CD4-positive, CD25-positive, alpha-beta regulatory T cell (primary cell): Measurements from ENCODE around the gene KRT5. TPM values are rescaled to one million over a fixed set of nuclear protein-coding genes. Genes with fewer than 3 reads are reported as not detected.

Experiments used
- ATAC-seq, 2 donors: fragments of 150-1000 bp; cut with Tn5 transposase; one replicate each; pipeline ENCODE4 v1.10.0; 2021; ENCODE audit warnings: low read depth in 2 of 2, moderate number of reproducible peaks in 2 of 2, moderate library complexity in 1 of 2
- DNase-seq, 3 donors: peaks; one replicate each; pipeline versions ENCODE4 v3.0.0 to v3.0.0-alpha.2; 2012 to 2022; ENCODE audit warnings: mixed read lengths in 1 of 3
- H3K27ac ChIP-seq: one replicate; pipeline ENCODE4 v1.7.0; 2013; ENCODE audit warnings: mild to moderate bottlenecking, low read length; ENCODE audit not compliant: insufficient read depth, poor library complexity, severe bottlenecking
- H3K27me3 ChIP-seq: one replicate; pipeline ENCODE4 v1.7.0; 2013; ENCODE audit warnings: low read length; ENCODE audit not compliant: control insufficient read depth, insufficient read depth
- H3K36me3 ChIP-seq: one replicate; pipeline ENCODE4 v1.7.0; 2013; ENCODE audit warnings: mild to moderate bottlenecking, low read length, moderate library complexity; ENCODE audit not compliant: control insufficient read depth, insufficient read depth
- H3K4me1 ChIP-seq: 2 replicates; pipeline ENCODE4 v1.7.0; 2013; ENCODE audit warnings: mild to moderate bottlenecking, low read length; ENCODE audit not compliant: insufficient read depth, control insufficient read depth, poor library complexity, severe bottlenecking
- H3K4me3 ChIP-seq: one replicate; pipeline ENCODE4 v1.7.0; 2013; ENCODE audit warnings: low read depth, mild to moderate bottlenecking, low read length, moderate library complexity
- H3K9me3 ChIP-seq, 2 experiments: 1 replicate in 1 of 2; 2 replicates in 1 of 2; pipeline ENCODE4 v1.7.0; 2013; ENCODE audit warnings: low read length in 2 of 2, mild to moderate bottlenecking in 1 of 2, moderate library complexity in 1 of 2; ENCODE audit not compliant: control insufficient read depth in 2 of 2
- H3K27ac Mint-ChIP-seq, 3 donors: one replicate each; pipeline ENCODE4 v1.8.0; 2020 to 2022; ENCODE audit warnings: mild to moderate bottlenecking in 3 of 3, mixed read lengths in 3 of 3, moderate library complexity in 2 of 3
- H3K27me3 Mint-ChIP-seq: one replicate; pipeline ENCODE4 v1.8.0; 2022; ENCODE audit warnings: mild to moderate bottlenecking, mixed read lengths
- H3K36me3 Mint-ChIP-seq: one replicate; pipeline ENCODE4 v1.8.0; 2020; ENCODE audit warnings: mixed read lengths
- H3K4me1 Mint-ChIP-seq, 4 donors: one replicate each; pipeline ENCODE4 v1.8.0; 2020 to 2022; ENCODE audit warnings: mixed read lengths in 4 of 4, mild to moderate bottlenecking in 1 of 4
- H3K4me3 Mint-ChIP-seq, 4 donors: one replicate each; pipeline ENCODE4 v1.8.0; 2020 to 2022; ENCODE audit warnings: mild to moderate bottlenecking in 4 of 4, mixed read lengths in 4 of 4, moderate library complexity in 3 of 4
- H3K9me3 Mint-ChIP-seq, 7 donors: one replicate each; pipeline ENCODE4 v1.8.0; 2020 to 2022; ENCODE audit warnings: mixed read lengths in 7 of 7, mild to moderate bottlenecking in 3 of 7, moderate library complexity in 2 of 7
- polyA plus RNA-seq, 4 donors: library from polyadenylated mRNA; unstranded; fragments of 300-500 nt; fragmentation: Illumina TruSeq; gene quantifications; one replicate each; pipeline ENCODE4 v1.2.3, GENCODE V29; 2021
- total RNA-seq: library from RNA; stranded (reverse); gene quantifications from one replicate; pipeline ENCODE4 v1.2.3, GENCODE V29; 2022

Gene KRT5
- total and polyA plus RNA-seq, 5 donors from 2014 or later = not detected

GRCh38 chr12:52473768-52474167 lies 46.4 kb downstream of the KRT5 start, which contains the start of gene KRT6C:
KRT6C (minus strand) TSS chr12:52473805; CDS start chr12:52473737, 68 bp downstream.
- no peaks in the 10 kb centered on the region for H3K27me3 ChIP-seq
- Mint-ChIP-seq H3K9me3 (peaks cover 0 to 4% (median 0%) of the 10 kb centered on the region in 7 donors), H3K36me3 (no peaks in the 10 kb centered on the region), H3K4me1 (no peaks in the 10 kb centered on the region), H3K4me3 (no peak within 1 kb of the TSS), H3K27me3 (peaks cover 14% of the 10 kb centered on the region), H3K27ac (no peak within 1 kb of the TSS)
- no peak within 1 kb of the TSS for H3K27ac ChIP-seq
- no peaks in the 10 kb centered on the region for H3K4me1 ChIP-seq
- ATAC-seq (no peak), DNase-seq (no peak)
- no peak within 1 kb of the TSS for H3K4me3 ChIP-seq
- no peaks in the 10 kb centered on the region for H3K9me3 ChIP-seq
- H3K36me3 ChIP-seq = no peaks in the 10 kb centered on the region

- no peaks in the 10 kb centered on the region for H3K9me3 Mint-ChIP-seq
- Histone ChIP-seq H3K4me3 (no peak overlapping the region), H3K4me1 (no peaks in the 10 kb centered on the region), H3K27me3 (peaks cover 3% of the 10 kb centered on the region), H3K27ac (no peak overlapping the region), H3K9me3 (no peaks in the 10 kb centered on the region), H3K36me3 (no peaks in the 10 kb centered on the region)
- H3K4me3 Mint-ChIP-seq = no peak overlapping the region
- ATAC-seq = no peak
- DNase-seq = no peak
- no peaks in the 10 kb centered on the region for H3K36me3 Mint-ChIP-seq
- H3K27me3 Mint-ChIP-seq = peaks cover 6% of the 10 kb centered on the region
- H3K27ac Mint-ChIP-seq = no peak overlapping the region
- no peaks in the 10 kb centered on the region for H3K4me1 Mint-ChIP-seq
These were observed 50.3 kb downstream of the KRT5 start for GRCh38 chr12:52469853-52470252.

GRCh38 chr12:52464897-52465296 lies 55.3 kb downstream of the KRT5 start:
- no peaks in the 10 kb centered on the region for H3K4me1 Mint-ChIP-seq

More at GRCh38 chr12:52464897-52465296, 55.3 kb downstream of the KRT5 start:
- no peak overlapping the region for H3K27ac ChIP-seq
- ATAC-seq (no peak), DNase-seq (no peak)
- Mint-ChIP-seq H3K9me3 (no peaks in the 10 kb centered on the region), H3K27ac (no peak overlapping the region), H3K27me3 (peaks cover 21% of the 10 kb centered on the region), H3K4me3 (no peak overlapping the region), H3K36me3 (no peaks in the 10 kb centered on the region)
- H3K4me3 ChIP-seq = no peak overlapping the region
- peaks cover 5% of the 10 kb centered on the region for H3K27me3 ChIP-seq
- no peaks in the 10 kb centered on the region for H3K9me3 ChIP-seq
- no peaks in the 10 kb centered on the region for H3K36me3 ChIP-seq
- no peaks in the 10 kb centered on the region for H3K4me1 ChIP-seq

Other genes with a start within 250 kb of the KRT5 start
- not detected for gene KRT86, start 245.7 kb downstream of the KRT5 start, total RNA-seq
- under 1 TPM in 1 of 4 donors, not detected in 3; 0.10 TPM for gene KRT86, start 245.7 kb downstream of the KRT5 start, polyA plus RNA-seq
- gene KRT81, start 228.9 kb downstream of the KRT5 start, total RNA-seq = not detected
- gene KRT81, start 228.9 kb downstream of the KRT5 start, polyA plus RNA-seq = not detected
- gene KRT83, start 199.0 kb downstream of the KRT5 start, total RNA-seq = not detected
- gene KRT83, start 199.0 kb downstream of the KRT5 start, polyA plus RNA-seq = not detected
- gene KRT85, start 152.9 kb downstream of the KRT5 start, total RNA-seq = not detected
- gene KRT85, start 152.9 kb downstream of the KRT5 start, polyA plus RNA-seq = not detected
- not detected for gene KRT84, start 134.7 kb downstream of the KRT5 start, total RNA-seq
- gene KRT84, start 134.7 kb downstream of the KRT5 start, polyA plus RNA-seq = not detected
- gene KRT82, start 114.1 kb downstream of the KRT5 start, total RNA-seq = not detected
- gene KRT82, start 114.1 kb downstream of the KRT5 start, polyA plus RNA-seq = not detected
- not detected for gene KRT75, start 86.0 kb downstream of the KRT5 start, total RNA-seq
- not detected for gene KRT75, start 86.0 kb downstream of the KRT5 start, polyA plus RNA-seq
- gene KRT6B, start 68.2 kb downstream of the KRT5 start, total RNA-seq = not detected
- gene KRT6B, start 68.2 kb downstream of the KRT5 start, polyA plus RNA-seq = not detected
- not detected for gene KRT6C, start 46.6 kb downstream of the KRT5 start, total RNA-seq
- not detected for gene KRT6C, start 46.6 kb downstream of the KRT5 start, polyA plus RNA-seq
- not detected for gene KRT6A, start 27.1 kb downstream of the KRT5 start, total RNA-seq
- gene KRT6A, start 27.1 kb downstream of the KRT5 start, polyA plus RNA-seq = not detected
- gene KRT71, start 32.8 kb upstream of the KRT5 start, total RNA-seq = not detected
- not detected for gene KRT71, start 32.8 kb upstream of the KRT5 start, polyA plus RNA-seq
- not detected for gene KRT74, start 53.4 kb upstream of the KRT5 start, total RNA-seq
- gene KRT74, start 53.4 kb upstream of the KRT5 start, polyA plus RNA-seq = not detected
- gene KRT72, start 81.1 kb upstream of the KRT5 start, total RNA-seq = 1.3 TPM
- gene KRT72, start 81.1 kb upstream of the KRT5 start, polyA plus RNA-seq = under 1 TPM in 1 of 4 donors, not detected in 3; 0.13 TPM
- 1.0 TPM for gene KRT73, start 98.2 kb upstream of the KRT5 start, total RNA-seq
- 1 to 10 TPM in 2 of 4 donors, not detected in 2; 1.1 to 1.4 TPM for gene KRT73, start 98.2 kb upstream of the KRT5 start, polyA plus RNA-seq
- 0.42 TPM for gene KRT2, start 131.8 kb upstream of the KRT5 start, total RNA-seq
- under 1 TPM in 3 of 4 donors, not detected in 1; 0.23 to 0.80 (median 0.25) TPM for gene KRT2, start 131.8 kb upstream of the KRT5 start, polyA plus RNA-seq
- 9.9 TPM for gene KRT1, start 160.0 kb upstream of the KRT5 start, total RNA-seq
- 1 to 10 TPM in 3 of 4 donors, not detected in 1; 3.3 to 7.8 (median 3.7) TPM for gene KRT1, start 160.0 kb upstream of the KRT5 start, polyA plus RNA-seq
- gene KRT77, start 183.1 kb upstream of the KRT5 start, total RNA-seq = not detected
- not detected for gene KRT77, start 183.1 kb upstream of the KRT5 start, polyA plus RNA-seq